Cardiac muscle cell (in vitro differentiated cells and primary cell): Measurements from ENCODE around the gene OSBPL5. TPM values are rescaled to one million over a fixed set of nuclear protein-coding genes. Genes with fewer than 3 reads are reported as not detected.

Experiments
- DNase-seq, 2 donors: peaks; one replicate each; pipeline versions ENCODE4 v3.0.0 to v3.0.0-alpha.2; 2010 to 2017; ENCODE audit warnings: low read depth in 1 of 2, low spot score in 1 of 2
- H3K27ac ChIP-seq: fragments of 200-600 bp; sonication (generic); 2 replicates; pipeline ENCODE4 v1.5.1; 2016
- H3K27me3 ChIP-seq: fragments of 200-600 bp; sonication (generic); 2 replicates; pipeline ENCODE4 v1.6.0; 2016; ENCODE audit warnings: control low read depth
- H3K36me3 ChIP-seq: fragments of 200-600 bp; sonication (generic); 2 replicates; pipeline ENCODE4 v1.5.1; 2016; ENCODE audit warnings: control low read depth
- H3K4me1 ChIP-seq: fragments of 200-600 bp; sonication (generic); 2 replicates; pipeline ENCODE4 v1.8.1; 2017; ENCODE audit warnings: low read depth, mild to moderate bottlenecking, mixed run types
- H3K4me3 ChIP-seq: fragments of 200-600 bp; sonication (generic); 2 replicates; pipeline ENCODE4 v1.5.1; 2016; ENCODE audit warnings: mild to moderate bottlenecking
- H3K9me3 ChIP-seq: fragments of 200-600 bp; sonication (generic); 2 replicates; pipeline ENCODE4 v1.5.1; 2017; ENCODE audit warnings: low read depth, mild to moderate bottlenecking, control low read depth
- polyA plus RNA-seq: library from polyadenylated mRNA; unstranded; fragments of >200 nt; fragmentation: Nextera tagmentation; extraction: Ambion mirVana; gene quantifications from 2 replicates; pipeline ENCODE4 v1.2.1, GENCODE V29; 2016
- total RNA-seq: library from RNA; depleted of rRNA; stranded (reverse); fragments of >200 nt; gene quantifications from 2 replicates; pipeline ENCODE4 v1.2.3, GENCODE V29; 2016
- TF ChIP-seq, protein P1 (sequence below): IDR thresholded peaks from 2 replicates; pipeline ENCODE4 v1.5.1; 2012; ENCODE audit warnings: low read depth, mild to moderate bottlenecking, low read length

Gene OSBPL5
- total and polyA plus RNA-seq, 2 experiments from 2014 or later: 20.9 to 33.9 TPM

DNA sequence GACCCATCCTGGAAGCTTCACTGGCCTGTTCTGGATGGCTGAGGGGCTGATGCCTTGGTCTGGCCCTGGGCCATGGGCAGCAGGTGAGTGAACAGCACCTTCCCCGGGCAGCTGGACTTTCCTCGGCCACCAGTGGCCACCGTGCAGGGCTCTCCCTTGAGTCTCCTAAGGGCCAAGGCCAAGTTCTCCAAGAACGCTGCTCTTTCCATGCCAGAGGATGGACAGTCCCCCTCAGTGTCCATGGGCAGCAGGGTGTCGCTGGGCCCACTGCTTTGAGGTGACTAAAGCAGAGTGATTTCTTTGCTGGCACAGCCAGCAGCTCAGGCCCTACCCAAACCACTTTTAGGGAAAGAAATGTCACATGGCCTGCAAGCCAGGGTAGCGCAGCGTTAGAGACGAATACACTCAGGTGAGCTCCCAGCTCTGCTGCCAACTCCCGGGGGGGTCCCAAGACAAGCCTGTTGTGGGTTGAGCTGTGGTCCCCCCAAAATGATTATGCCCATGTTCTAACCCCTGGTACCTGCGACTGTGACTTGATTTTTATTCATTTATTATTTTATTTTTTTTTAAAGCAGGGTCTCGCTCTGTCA lies 104.6 kb downstream of the OSBPL5 start:
- TF ChIP-seq, protein P1, sequence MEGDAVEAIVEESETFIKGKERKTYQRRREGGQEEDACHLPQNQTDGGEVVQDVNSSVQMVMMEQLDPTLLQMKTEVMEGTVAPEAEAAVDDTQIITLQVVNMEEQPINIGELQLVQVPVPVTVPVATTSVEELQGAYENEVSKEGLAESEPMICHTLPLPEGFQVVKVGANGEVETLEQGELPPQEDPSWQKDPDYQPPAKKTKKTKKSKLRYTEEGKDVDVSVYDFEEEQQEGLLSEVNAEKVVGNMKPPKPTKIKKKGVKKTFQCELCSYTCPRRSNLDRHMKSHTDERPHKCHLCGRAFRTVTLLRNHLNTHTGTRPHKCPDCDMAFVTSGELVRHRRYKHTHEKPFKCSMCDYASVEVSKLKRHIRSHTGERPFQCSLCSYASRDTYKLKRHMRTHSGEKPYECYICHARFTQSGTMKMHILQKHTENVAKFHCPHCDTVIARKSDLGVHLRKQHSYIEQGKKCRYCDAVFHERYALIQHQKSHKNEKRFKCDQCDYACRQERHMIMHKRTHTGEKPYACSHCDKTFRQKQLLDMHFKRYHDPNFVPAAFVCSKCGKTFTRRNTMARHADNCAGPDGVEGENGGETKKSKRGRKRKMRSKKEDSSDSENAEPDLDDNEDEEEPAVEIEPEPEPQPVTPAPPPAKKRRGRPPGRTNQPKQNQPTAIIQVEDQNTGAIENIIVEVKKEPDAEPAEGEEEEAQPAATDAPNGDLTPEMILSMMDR: no peak
- Histone ChIP-seq H3K27me3 (no peaks in the 10 kb centered on the region), H3K4me3 (no peak overlapping the region), H3K9me3 (no peaks in the 10 kb centered on the region), H3K36me3 (no peaks in the 10 kb centered on the region), H3K4me1 (no peaks in the 10 kb centered on the region), H3K27ac (no peak overlapping the region)
- no peak for DNase-seq

- Histone ChIP-seq H3K27me3 (no peaks in the 10 kb centered on the region), H3K9me3 (no peaks in the 10 kb centered on the region), H3K27ac (no peak overlapping the region), H3K36me3 (no peaks in the 10 kb centered on the region), H3K4me1 (no peaks in the 10 kb centered on the region), H3K4me3 (no peak overlapping the region)
- DNase-seq: peak in 1 of 2 donors; percentile 71
- TF ChIP-seq, protein P1: no peak
Observed at GRCh38 chr11:3058753-3059664, 106.1 kb downstream of the OSBPL5 start.

DNA sequence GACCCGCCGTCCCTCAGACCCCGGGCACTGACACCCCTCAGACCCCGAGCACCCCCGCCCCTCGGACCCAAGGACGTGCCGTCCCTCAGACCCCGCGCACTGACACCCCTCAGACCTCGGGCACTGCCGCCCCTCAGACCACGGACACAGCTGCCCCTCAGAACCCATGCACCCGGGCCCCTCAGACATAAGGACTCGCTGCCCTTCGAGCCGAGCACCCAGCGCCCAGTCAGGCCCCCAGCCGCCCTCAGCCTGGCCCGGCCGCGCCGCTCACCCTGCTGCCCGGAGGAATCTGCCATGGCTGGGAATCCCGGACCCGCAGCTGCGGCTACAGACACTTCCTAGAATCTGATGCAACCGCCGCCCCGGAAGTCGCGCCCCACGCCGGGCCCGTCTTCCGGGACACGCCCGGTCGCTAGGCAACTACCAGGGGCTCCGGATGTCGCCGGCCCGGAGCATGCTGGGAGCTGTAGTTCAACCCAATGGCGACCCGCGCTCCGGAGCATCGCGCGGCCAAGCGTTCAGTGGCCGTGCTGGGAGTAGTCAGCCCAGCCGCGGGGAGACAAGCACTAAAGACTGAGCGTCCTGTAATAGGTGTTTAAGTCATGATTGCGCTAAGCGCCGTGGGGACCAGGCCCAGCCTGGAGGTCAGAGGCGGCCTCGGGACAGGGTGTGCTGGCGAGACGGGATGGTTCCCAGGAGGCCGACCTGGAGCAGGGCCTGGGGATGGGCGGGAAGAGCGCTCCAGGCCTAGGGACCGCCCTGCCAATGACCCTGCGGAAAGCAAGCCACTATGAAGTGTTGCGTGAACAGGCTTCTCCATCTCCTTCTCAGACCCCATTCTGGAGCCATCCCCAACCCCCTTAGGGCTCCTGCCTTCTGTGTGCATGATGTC lies 107.8 kb downstream of the OSBPL5 start, which contains the start of gene CARS1:
CARS1 (minus strand) TSS at position 355 of the 895 bp plus-strand sequence; CDS start at position 299, 56 bp downstream.
- H3K4me3 ChIP-seq: peak within 1 kb of the TSS; percentile 88
- no peaks in the 10 kb centered on the region for H3K9me3 ChIP-seq
- no peaks in the 10 kb centered on the region for H3K27me3 ChIP-seq
- peak; percentile 97 for DNase-seq
- TF ChIP-seq, protein P1: no peak
- no peaks in the 10 kb centered on the region for H3K4me1 ChIP-seq
- peak within 1 kb of the TSS; percentile 85 for H3K27ac ChIP-seq
- H3K36me3 ChIP-seq: no peaks in the 10 kb centered on the region

GRCh38 chr11:3056296-3057068 lies 108.6 kb downstream of the OSBPL5 start:
- H3K27me3 ChIP-seq: no peaks in the 10 kb centered on the region
- H3K36me3 ChIP-seq: no peaks in the 10 kb centered on the region
- TF ChIP-seq, protein P1: no peak
- DNase-seq: no peak
- H3K4me1 ChIP-seq: no peaks in the 10 kb centered on the region
- peak overlapping the region; percentile 85 for H3K27ac ChIP-seq
- peak overlapping the region; percentile 88 for H3K4me3 ChIP-seq
- H3K9me3 ChIP-seq: no peaks in the 10 kb centered on the region
